Kidney (tissue), 14 donors: ENCODE results near the gene USP28. TPM values are rescaled to one million over a fixed set of nuclear protein-coding genes. Genes with fewer than 3 reads are reported as not detected.
A peak's percentile ranks its signal among the peaks of the same experiment; 100 is the strongest.

Experiments
- DNase-seq, 5 donors: peaks; one replicate each; pipeline ENCODE4 v3.0.0-alpha.2; 2013 to 2020
- FAIRE-seq: peaks from 2 replicates; lab custom pipeline; 2012; peaks lifted over from hg19 to GRCh38; lab: Jason Lieb, UNC
- H3K27ac ChIP-seq, 2 donors: one replicate each; pipeline ENCODE4 v1.7.0; 2013; ENCODE audit warnings: low read depth in 2 of 2, low read length in 2 of 2, inconsistent platforms in 1 of 2
- H3K27me3 ChIP-seq: one replicate; pipeline ENCODE4 v1.7.1; 2013; ENCODE audit warnings: low read length, inconsistent platforms; ENCODE audit not compliant: control insufficient read depth, insufficient read depth
- H3K36me3 ChIP-seq, 3 donors: one replicate each; pipeline versions ENCODE4 v1.7.0 to v1.7.1; 2013; ENCODE audit warnings: low read length in 3 of 3, control low read depth in 1 of 3, inconsistent platforms in 1 of 3; ENCODE audit not compliant: insufficient read depth in 3 of 3, control insufficient read depth in 2 of 3
- H3K4me1 ChIP-seq, 3 donors: one replicate each; pipeline versions ENCODE4 v1.7.0 to v1.7.1; 2013; ENCODE audit warnings: low read length in 3 of 3, inconsistent platforms in 1 of 3, low read depth in 1 of 3; ENCODE audit not compliant: control insufficient read depth in 2 of 3, insufficient read depth in 2 of 3
- H3K4me3 ChIP-seq, 3 donors: one replicate each; pipeline versions ENCODE4 v1.7.0 to v1.8.1; 2013; ENCODE audit warnings: low read length in 3 of 3, control low read depth in 1 of 3, inconsistent platforms in 1 of 3
- H3K9ac ChIP-seq, 3 donors: one replicate each; pipeline versions ENCODE4 v1.7.0 to v1.7.1; 2013; ENCODE audit warnings: low read length in 3 of 3, control low read depth in 1 of 3, inconsistent platforms in 1 of 3
- H3K9me3 ChIP-seq, 3 donors: one replicate each; pipeline versions ENCODE4 v1.7.0 to v1.7.1; 2013; ENCODE audit warnings: low read length in 3 of 3, control low read depth in 1 of 3, inconsistent platforms in 1 of 3; ENCODE audit not compliant: control insufficient read depth in 2 of 3, insufficient read depth in 1 of 3
- CTCF ChIP-seq: IDR thresholded peaks from 3 replicates; pipeline ENCODE4 v1.5.1; 2012; ENCODE audit warnings: mild to moderate bottlenecking, moderate library complexity, borderline replicate concordance; ENCODE audit not compliant: insufficient read depth; ENCODE audit errors: extremely low read depth
- intact Hi-C: fragments of 100-400 bp; cut with DNase I; formaldehyde crosslinking; loops from one replicate; pipeline ENCODE4 v1.11.1; 2022
- polyA plus RNA-seq: library from polyadenylated mRNA; stranded (reverse); fragments of 350-450 nt; fragmentation: Illumina TruSeq; extraction: RNeasy Lipid Tissue Mini Kit (QIAGEN cat#74804); gene quantifications from one replicate; pipeline ENCODE4 v1.2.3, GENCODE V29; 2014; ENCODE audit warnings: low read depth, low replicate concordance; ENCODE audit not compliant: insufficient read depth
- total RNA-seq: library from RNA; stranded (reverse); fragmentation: NEBNext Ultra II Directional; extraction: Animal tissue kit (Norgen Biotek cat#: 25700); gene quantifications from one replicate; pipeline ENCODE4 v1.2.1, GENCODE V29; 2021
- donor health status: control.
- donor health status: control.
- donor health status: control.
- donor health status: control.
- donor health status: control.
- donor health status: DM: yes; HTN: yes; CAD: no.
- donor health status: Normal renal cell carcinoma (clear cell type).

USP28 gene
- total and polyA plus RNA-seq, 2 donors from 2014 or later: 5.3 to 19.4 TPM

GRCh38 chr11:113896156-113896879 lies 20.9 kb upstream of the USP28 start:
- H3K9ac ChIP-seq: no peak overlapping the region
- H3K36me3 ChIP-seq: no peaks in the 10 kb centered on the region
- no peaks in the 10 kb centered on the region for H3K27me3 ChIP-seq
- DNase-seq: peak in 3 of 5 donors; percentile 46 to 71 (median 62)
- no peak for FAIRE-seq
- peak; percentile 66 for TF ChIP-seq CTCF
- H3K4me3 ChIP-seq: no peak overlapping the region
- H3K9me3 ChIP-seq: no peaks in the 10 kb centered on the region
- intact Hi-C loops: loop anchor here (10.0 kb wide), 1 partner anchor 368 kb away; no protein-coding TSS in a partner anchor
- H3K4me1 ChIP-seq: no peaks in the 10 kb centered on the region
- no peak overlapping the region for H3K27ac ChIP-seq

GRCh38 chr11:113895367-113896155 lies 20.2 kb upstream of the USP28 start:
- Histone ChIP-seq H3K27me3 (no peaks in the 10 kb centered on the region), H3K9me3 (no peaks in the 10 kb centered on the region), H3K9ac (no peak overlapping the region), H3K36me3 (no peaks in the 10 kb centered on the region), H3K4me1 (no peaks in the 10 kb centered on the region), H3K27ac (no peak overlapping the region), H3K4me3 (no peak overlapping the region)
- no peak for TF ChIP-seq CTCF
- intact Hi-C loops: loop anchor here (10.0 kb wide), 1 partner anchor 369 kb away; no protein-coding TSS in a partner anchor
- FAIRE-seq (no peak), DNase-seq (peak in 2 of 5 donors; percentile 36 to 44)

- no peak for FAIRE-seq
These were observed 19.1 kb upstream of the USP28 start for GRCh38 chr11:113894421-113894996.

More at GRCh38 chr11:113894421-113894996, 19.1 kb upstream of the USP28 start:
- intact Hi-C loops: loop anchor here (10.0 kb wide), 1 partner anchor 370 kb away; no protein-coding TSS in a partner anchor
- Histone ChIP-seq H3K9me3 (no peaks in the 10 kb centered on the region), H3K9ac (no peak overlapping the region), H3K27ac (no peak overlapping the region), H3K27me3 (no peaks in the 10 kb centered on the region), H3K36me3 (no peaks in the 10 kb centered on the region), H3K4me1 (no peaks in the 10 kb centered on the region), H3K4me3 (no peak overlapping the region)
- no peak for TF ChIP-seq CTCF
- DNase-seq: peak in 2 of 5 donors; percentile 32 to 48
